H1 (cell line): Measurements from ENCODE around the gene CEP120.

ENCODE experiments used
- BACH1 ChIP-seq: IDR thresholded peaks from 2 replicates; pipeline ENCODE4 v1.6.1; 2012; ENCODE audit warnings: low read length, improper control_type of control experiment
- CHD1 ChIP-seq: IDR thresholded peaks from 2 replicates; pipeline ENCODE4 v1.6.1; 2012; ENCODE audit warnings: low read depth, low read length, improper control_type of control experiment
- GABPA ChIP-seq: IDR thresholded peaks from 2 replicates; pipeline ENCODE4 v1.6.1; 2011; ENCODE audit warnings: mild to moderate bottlenecking, low read length, moderate library complexity, borderline replicate concordance; ENCODE audit not compliant: insufficient read depth
- TF ChIP-seq, protein P1 (sequence below): fragments of 300-600 bp; sonication (generic); IDR thresholded peaks from 2 replicates; pipeline ENCODE4 v1.7.1; 2012; ENCODE audit warnings: low read length, moderate library complexity, mild to moderate bottlenecking, inconsistent platforms; ENCODE audit not compliant: insufficient replicate concordance

DNA sequence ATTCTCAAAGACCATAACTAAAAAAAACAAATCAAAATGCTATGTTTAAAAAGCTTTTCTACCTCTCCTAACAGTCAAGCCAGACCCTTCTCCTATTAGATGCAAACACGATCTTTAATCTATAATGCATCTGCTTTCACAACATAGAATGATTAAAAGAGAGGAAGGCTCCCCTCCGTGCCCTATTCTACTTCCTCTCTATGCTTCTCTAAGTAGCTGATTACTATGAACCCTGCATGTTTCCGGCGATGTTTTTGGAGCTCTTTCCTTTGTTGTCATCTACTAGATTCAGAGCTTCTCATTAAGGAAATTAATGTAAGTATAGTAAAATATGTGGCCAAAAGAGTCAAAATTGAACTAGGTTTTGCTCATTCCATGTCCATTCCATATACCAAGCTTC lies 29.2 kb upstream of the CEP120 start:
- TF ChIP-seq GABPA, result no peak
- TF ChIP-seq, protein P1, sequence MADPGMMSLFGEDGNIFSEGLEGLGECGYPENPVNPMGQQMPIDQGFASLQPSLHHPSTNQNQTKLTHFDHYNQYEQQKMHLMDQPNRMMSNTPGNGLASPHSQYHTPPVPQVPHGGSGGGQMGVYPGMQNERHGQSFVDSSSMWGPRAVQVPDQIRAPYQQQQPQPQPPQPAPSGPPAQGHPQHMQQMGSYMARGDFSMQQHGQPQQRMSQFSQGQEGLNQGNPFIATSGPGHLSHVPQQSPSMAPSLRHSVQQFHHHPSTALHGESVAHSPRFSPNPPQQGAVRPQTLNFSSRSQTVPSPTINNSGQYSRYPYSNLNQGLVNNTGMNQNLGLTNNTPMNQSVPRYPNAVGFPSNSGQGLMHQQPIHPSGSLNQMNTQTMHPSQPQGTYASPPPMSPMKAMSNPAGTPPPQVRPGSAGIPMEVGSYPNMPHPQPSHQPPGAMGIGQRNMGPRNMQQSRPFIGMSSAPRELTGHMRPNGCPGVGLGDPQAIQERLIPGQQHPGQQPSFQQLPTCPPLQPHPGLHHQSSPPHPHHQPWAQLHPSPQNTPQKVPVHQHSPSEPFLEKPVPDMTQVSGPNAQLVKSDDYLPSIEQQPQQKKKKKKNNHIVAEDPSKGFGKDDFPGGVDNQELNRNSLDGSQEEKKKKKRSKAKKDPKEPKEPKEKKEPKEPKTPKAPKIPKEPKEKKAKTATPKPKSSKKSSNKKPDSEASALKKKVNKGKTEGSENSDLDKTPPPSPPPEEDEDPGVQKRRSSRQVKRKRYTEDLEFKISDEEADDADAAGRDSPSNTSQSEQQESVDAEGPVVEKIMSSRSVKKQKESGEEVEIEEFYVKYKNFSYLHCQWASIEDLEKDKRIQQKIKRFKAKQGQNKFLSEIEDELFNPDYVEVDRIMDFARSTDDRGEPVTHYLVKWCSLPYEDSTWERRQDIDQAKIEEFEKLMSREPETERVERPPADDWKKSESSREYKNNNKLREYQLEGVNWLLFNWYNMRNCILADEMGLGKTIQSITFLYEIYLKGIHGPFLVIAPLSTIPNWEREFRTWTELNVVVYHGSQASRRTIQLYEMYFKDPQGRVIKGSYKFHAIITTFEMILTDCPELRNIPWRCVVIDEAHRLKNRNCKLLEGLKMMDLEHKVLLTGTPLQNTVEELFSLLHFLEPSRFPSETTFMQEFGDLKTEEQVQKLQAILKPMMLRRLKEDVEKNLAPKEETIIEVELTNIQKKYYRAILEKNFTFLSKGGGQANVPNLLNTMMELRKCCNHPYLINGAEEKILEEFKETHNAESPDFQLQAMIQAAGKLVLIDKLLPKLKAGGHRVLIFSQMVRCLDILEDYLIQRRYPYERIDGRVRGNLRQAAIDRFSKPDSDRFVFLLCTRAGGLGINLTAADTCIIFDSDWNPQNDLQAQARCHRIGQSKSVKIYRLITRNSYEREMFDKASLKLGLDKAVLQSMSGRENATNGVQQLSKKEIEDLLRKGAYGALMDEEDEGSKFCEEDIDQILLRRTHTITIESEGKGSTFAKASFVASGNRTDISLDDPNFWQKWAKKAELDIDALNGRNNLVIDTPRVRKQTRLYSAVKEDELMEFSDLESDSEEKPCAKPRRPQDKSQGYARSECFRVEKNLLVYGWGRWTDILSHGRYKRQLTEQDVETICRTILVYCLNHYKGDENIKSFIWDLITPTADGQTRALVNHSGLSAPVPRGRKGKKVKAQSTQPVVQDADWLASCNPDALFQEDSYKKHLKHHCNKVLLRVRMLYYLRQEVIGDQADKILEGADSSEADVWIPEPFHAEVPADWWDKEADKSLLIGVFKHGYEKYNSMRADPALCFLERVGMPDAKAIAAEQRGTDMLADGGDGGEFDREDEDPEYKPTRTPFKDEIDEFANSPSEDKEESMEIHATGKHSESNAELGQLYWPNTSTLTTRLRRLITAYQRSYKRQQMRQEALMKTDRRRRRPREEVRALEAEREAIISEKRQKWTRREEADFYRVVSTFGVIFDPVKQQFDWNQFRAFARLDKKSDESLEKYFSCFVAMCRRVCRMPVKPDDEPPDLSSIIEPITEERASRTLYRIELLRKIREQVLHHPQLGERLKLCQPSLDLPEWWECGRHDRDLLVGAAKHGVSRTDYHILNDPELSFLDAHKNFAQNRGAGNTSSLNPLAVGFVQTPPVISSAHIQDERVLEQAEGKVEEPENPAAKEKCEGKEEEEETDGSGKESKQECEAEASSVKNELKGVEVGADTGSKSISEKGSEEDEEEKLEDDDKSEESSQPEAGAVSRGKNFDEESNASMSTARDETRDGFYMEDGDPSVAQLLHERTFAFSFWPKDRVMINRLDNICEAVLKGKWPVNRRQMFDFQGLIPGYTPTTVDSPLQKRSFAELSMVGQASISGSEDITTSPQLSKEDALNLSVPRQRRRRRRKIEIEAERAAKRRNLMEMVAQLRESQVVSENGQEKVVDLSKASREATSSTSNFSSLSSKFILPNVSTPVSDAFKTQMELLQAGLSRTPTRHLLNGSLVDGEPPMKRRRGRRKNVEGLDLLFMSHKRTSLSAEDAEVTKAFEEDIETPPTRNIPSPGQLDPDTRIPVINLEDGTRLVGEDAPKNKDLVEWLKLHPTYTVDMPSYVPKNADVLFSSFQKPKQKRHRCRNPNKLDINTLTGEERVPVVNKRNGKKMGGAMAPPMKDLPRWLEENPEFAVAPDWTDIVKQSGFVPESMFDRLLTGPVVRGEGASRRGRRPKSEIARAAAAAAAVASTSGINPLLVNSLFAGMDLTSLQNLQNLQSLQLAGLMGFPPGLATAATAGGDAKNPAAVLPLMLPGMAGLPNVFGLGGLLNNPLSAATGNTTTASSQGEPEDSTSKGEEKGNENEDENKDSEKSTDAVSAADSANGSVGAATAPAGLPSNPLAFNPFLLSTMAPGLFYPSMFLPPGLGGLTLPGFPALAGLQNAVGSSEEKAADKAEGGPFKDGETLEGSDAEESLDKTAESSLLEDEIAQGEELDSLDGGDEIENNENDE, result no peak
- no peak for TF ChIP-seq BACH1
- TF ChIP-seq CHD1, result no peak
